IMR-90 (cell line): ENCODE measurements around the gene ZNF618. TPM values are rescaled to one million over a fixed set of nuclear protein-coding genes. Genes with fewer than 3 reads are reported as not detected.

ENCODE experiments used
- ATAC-seq: fragments of 200-7000 bp; cut with Tn5 transposase; 2 replicates; pipeline ENCODE4 v1.9.1; 2020; ENCODE audit warnings: low read depth, mild to moderate bottlenecking, moderate library complexity
- BruUV-seq: library from RNA; stranded (reverse); fragments of 400-500 nt; replicated peaks from 2 replicates; lab custom pipeline; 2021; lab: Mats Ljungman, UMichigan
- CTCF ChIA-PET: fragments of 300-600 bp; formaldehyde crosslinking; extraction: SDS; loops from one replicate; lab custom pipeline; 2021; ENCODE audit warnings: antibody characterized with exemption; lab: Yijun Ruan, JAX
- POLR2A ChIA-PET: fragments of 300-600 bp; sonication (Branson Sonifier 250); formaldehyde crosslinking; loops from one replicate; lab custom pipeline; 2022; ENCODE audit warnings: antibody characterized with exemption; ENCODE audit not compliant: unreplicated experiment; lab: Charles Lee
- DNase-seq: peaks from one replicate; pipeline ENCODE4 v3.0.0; 2013
- H2AFZ ChIP-seq: replicated peaks from 2 replicates; pipeline ENCODE3; 2013; ENCODE audit warnings: low read length, mild to moderate bottlenecking; ENCODE audit not compliant: poor library complexity
- H2AK5ac ChIP-seq: 2 replicates; pipeline ENCODE4 v1.6.1; 2013; ENCODE audit warnings: low read depth, low read length, inconsistent platforms
- H2AK9ac ChIP-seq: replicated peaks from 2 replicates; pipeline ENCODE3; 2013; ENCODE audit warnings: mild to moderate bottlenecking, low read depth, low read length, moderate library complexity; ENCODE audit not compliant: poor library complexity
- H2BK120ac ChIP-seq: 2 replicates; pipeline ENCODE4 v1.6.1; 2013; ENCODE audit warnings: low read depth, low read length, inconsistent platforms
- H2BK15ac ChIP-seq: 3 replicates; pipeline ENCODE4 v1.6.1; 2013; ENCODE audit warnings: low read depth, low read length, inconsistent platforms
- H2BK20ac ChIP-seq: 2 replicates; pipeline ENCODE4 v1.6.1; 2013; ENCODE audit warnings: low read depth, mild to moderate bottlenecking, inconsistent platforms, low read length, moderate library complexity
- H2BK5ac ChIP-seq: 2 replicates; pipeline ENCODE4 v1.6.1; 2013; ENCODE audit warnings: mild to moderate bottlenecking, low read depth, low read length, inconsistent platforms; ENCODE audit not compliant: poor library complexity, severe bottlenecking
- H3K14ac ChIP-seq: replicated peaks from 2 replicates; pipeline ENCODE4 v1.6.1; 2013; ENCODE audit warnings: low read depth, low read length, inconsistent platforms
- H3K18ac ChIP-seq: 2 replicates; pipeline ENCODE4 v1.6.1; 2013; ENCODE audit warnings: low read depth, low read length, control low read depth
- H3K23ac ChIP-seq: 2 replicates; pipeline ENCODE4 v1.6.1; 2013; ENCODE audit warnings: low read depth, low read length, inconsistent platforms
- H3K27ac ChIP-seq: 2 replicates; pipeline ENCODE4 v1.5.1; 2013; ENCODE audit warnings: mild to moderate bottlenecking, control low read depth, low read length; ENCODE audit not compliant: insufficient read depth
- H3K27me3 ChIP-seq: 2 replicates; pipeline ENCODE4 v1.6.1; 2013; ENCODE audit warnings: low read length; ENCODE audit not compliant: control insufficient read depth, insufficient read depth
- H3K36me3 ChIP-seq: 2 replicates; pipeline ENCODE4 v1.6.1; 2013; ENCODE audit warnings: low read length, mixed read lengths; ENCODE audit not compliant: control insufficient read depth, insufficient read depth
- H3K4ac ChIP-seq: 2 replicates; pipeline ENCODE4 v1.6.1; 2013; ENCODE audit warnings: low read depth, low read length, inconsistent platforms
- H3K4me1 ChIP-seq: 2 replicates; pipeline ENCODE4 v1.6.1; 2013; ENCODE audit warnings: low read length, mixed read lengths; ENCODE audit not compliant: control insufficient read depth, insufficient read depth
- H3K4me2 ChIP-seq: 2 replicates; pipeline ENCODE4 v1.6.1; 2013; ENCODE audit warnings: low read depth, mild to moderate bottlenecking, control low read depth, low read length, moderate library complexity
- H3K4me3 ChIP-seq: 2 replicates; pipeline ENCODE4 v1.5.1; 2013; ENCODE audit warnings: low read depth, mild to moderate bottlenecking, control low read depth, low read length, moderate library complexity; ENCODE audit not compliant: insufficient read depth
- H3K56ac ChIP-seq: 2 replicates; pipeline ENCODE4 v1.6.1; 2013; ENCODE audit warnings: low read length, inconsistent platforms; ENCODE audit not compliant: insufficient read depth; ENCODE audit errors: extremely low read depth
- H3K79me1 ChIP-seq, 2 experiments: 2 replicates each; pipeline ENCODE4 v1.6.1; 2013; ENCODE audit warnings: low read length in 2 of 2, inconsistent platforms in 1 of 2, low read depth in 1 of 2
- H3K9ac ChIP-seq: 2 replicates; pipeline ENCODE4 v1.6.1; 2013; ENCODE audit warnings: low read depth, low read length, control low read depth
- H3K9me1 ChIP-seq: 2 replicates; pipeline ENCODE4 v1.6.1; 2013; ENCODE audit warnings: low read length, inconsistent platforms; ENCODE audit not compliant: insufficient read depth
- H3K9me3 ChIP-seq: 2 replicates; pipeline ENCODE4 v1.6.1; 2013; ENCODE audit warnings: low read length; ENCODE audit not compliant: control insufficient read depth, insufficient read depth
- H4K20me1 ChIP-seq: 2 replicates; pipeline ENCODE4 v1.6.1; 2013; ENCODE audit warnings: low read length, inconsistent platforms; ENCODE audit not compliant: insufficient read depth
- H4K5ac ChIP-seq: 2 replicates; pipeline ENCODE4 v1.6.1; 2013; ENCODE audit warnings: mild to moderate bottlenecking, low read depth, low read length, control low read depth
- H4K8ac ChIP-seq, 2 experiments: 2 replicates each; pipeline ENCODE4 v1.6.1; 2013; ENCODE audit warnings: low read depth in 2 of 2, low read length in 2 of 2, control low read depth in 1 of 2, inconsistent platforms in 1 of 2
- H4K91ac ChIP-seq: 2 replicates; pipeline ENCODE4 v1.6.1; 2013; ENCODE audit warnings: low read depth, low read length, inconsistent platforms; ENCODE audit not compliant: insufficient read depth
- CEBPB ChIP-seq: IDR thresholded peaks from 2 replicates; pipeline ENCODE4 v1.6.1; 2012; ENCODE audit warnings: low read depth, low read length, improper control_type of control experiment
- CHD1 ChIP-seq: IDR thresholded peaks from 2 replicates; pipeline ENCODE4 v1.6.1; 2012; ENCODE audit warnings: low read depth, low read length, improper control_type of control experiment
- MXI1 ChIP-seq: IDR thresholded peaks from 2 replicates; pipeline ENCODE4 v1.6.1; 2012; ENCODE audit warnings: low read depth, mild to moderate bottlenecking, low read length, moderate library complexity, borderline replicate concordance
- RAD21 ChIP-seq: IDR thresholded peaks from 2 replicates; pipeline ENCODE4 v1.6.1; 2012; ENCODE audit warnings: low read length, improper control_type of control experiment
- WGBS, 2 experiments: methylation state at CpG; one replicate each; pipeline versions ENCODE4 v1.1.5 to v1.1.7; 2013; ENCODE audit warnings: missing lambda C conversion rate in 2 of 2; ENCODE audit not compliant: insufficient read length in 1 of 2; ENCODE audit errors: extremely low coverage in 2 of 2; 5-methylcytosine and 5-hydroxymethylcytosine counted together
- dilution Hi-C: fragments of 300-500 bp; cut with HindIII; formaldehyde crosslinking; loops from one replicate; pipeline ENCODE4 v1.14.3; 2018; ENCODE audit warnings: low sequenced_read_pairs; ENCODE audit not compliant: unreplicated experiment
- in situ Hi-C: fragments of 300-500 bp; cut with MboI; formaldehyde crosslinking; loops from 3 replicates; pipeline ENCODE4 v1.14.3; 2019; ENCODE audit warnings: low sequenced_read_pairs, inconsistent platforms, mixed read lengths
- intact Hi-C: fragments of 100-400 bp; cut with micrococcal nuclease; formaldehyde crosslinking; loops from 2 replicates; pipeline ENCODE4 v1.10.0; 2022
- polyA plus RNA-seq, 3 experiments: library from polyadenylated mRNA; depleted of rRNA; stranded (reverse); fragments of >200 nt; gene quantifications; 2 replicates each; pipeline ENCODE4 v1.2.3, GENCODE V29; 2012; ENCODE audit warnings: low replicate concordance in 1 of 3
- total RNA-seq: library from RNA; depleted of rRNA; stranded (reverse); fragments of >200 nt; gene quantifications from 2 replicates; pipeline ENCODE4 v1.2.3, GENCODE V29; 2012

ZNF618 gene
- total and polyA plus RNA-seq, 2 of the 4 experiments (the other 2 are of a cell fraction) = 8.2 to 9.4 TPM

- no peak overlapping the region for H2AFZ ChIP-seq
- dilution Hi-C loops = no loop called here
- H3K4ac ChIP-seq = no peak overlapping the region
- no peak overlapping the region for H3K14ac ChIP-seq
- intact Hi-C loops = no loop called here
- no peaks in the 10 kb centered on the region; the same call in 1 of the 2 replicates for H4K20me1 ChIP-seq
- H3K4me3 ChIP-seq = no peak overlapping the region
- TF ChIP-seq CEBPB = no peak
- no peak for TF ChIP-seq MXI1
- no peak for TF ChIP-seq RAD21
- TF ChIP-seq CHD1 = no peak
- H3K23ac ChIP-seq = no peak overlapping the region
- H3K9me3 ChIP-seq = peaks cover 8% of the 10 kb centered on the region
- BruUV-seq = no TSS peak
- no peak overlapping the region for H4K91ac ChIP-seq
- no peaks in the 10 kb centered on the region for H3K4me1 ChIP-seq
- no peak overlapping the region for H2AK9ac ChIP-seq
- no peak overlapping the region for H2BK20ac ChIP-seq
- DNase-seq (no peak), ATAC-seq (no peak)
- H4K5ac ChIP-seq = no peak overlapping the region
- H2AK5ac ChIP-seq = no peak overlapping the region
- H3K27ac ChIP-seq = no peak overlapping the region
- ChIA-PET POLR2A (no interaction called here), CTCF (interaction anchor here (1.1 kb wide), 1 partner anchor 149 kb away, joined by 3 read pairs; no protein-coding TSS in a partner anchor)
- peaks cover 46% of the 10 kb centered on the region for H3K36me3 ChIP-seq
- peaks cover 9% of the 10 kb centered on the region for H3K9me1 ChIP-seq
- H3K4me2 ChIP-seq = no peak overlapping the region
- no peak overlapping the region for H4K8ac ChIP-seq
- H3K79me1 ChIP-seq = peaks cover 0 to 7% of the 10 kb centered on the region in 2 experiments; a peak in 3 of 4 replicates
- no peak overlapping the region for H2BK15ac ChIP-seq
- no peak overlapping the region for H3K9ac ChIP-seq
- WGBS, 2 experiments = 88% methylated on average over 3 of the region's 4 CpGs; no CpG with 5 or more reads in 1 of the 2 experiments
- no peak overlapping the region for H2BK5ac ChIP-seq
- H3K18ac ChIP-seq = no peak overlapping the region
- no peaks in the 10 kb centered on the region for H3K27me3 ChIP-seq
- no peak overlapping the region for H3K56ac ChIP-seq
- H2BK120ac ChIP-seq = no peak overlapping the region
- in situ Hi-C loops = no loop called here
Measured at GRCh38 chr9:114026335-114026734, 150.2 kb downstream of the ZNF618 start.
